NOMO-1 (cell line): ENCODE results near the gene PGBD5.
"Not testable (repeated sequence)": the region's sequence is repeated elsewhere in the genome, so short reads cannot be mapped to it uniquely, and the experiment has no call there.

Experiments
- DNase-seq, 2 experiments: peaks; one replicate each; lab custom pipeline; 2025; ENCODE audit not compliant: unreplicated experiment in 2 of 2; lab: John Stamatoyannopoulos, UW

PGBD5 gene, protein sequence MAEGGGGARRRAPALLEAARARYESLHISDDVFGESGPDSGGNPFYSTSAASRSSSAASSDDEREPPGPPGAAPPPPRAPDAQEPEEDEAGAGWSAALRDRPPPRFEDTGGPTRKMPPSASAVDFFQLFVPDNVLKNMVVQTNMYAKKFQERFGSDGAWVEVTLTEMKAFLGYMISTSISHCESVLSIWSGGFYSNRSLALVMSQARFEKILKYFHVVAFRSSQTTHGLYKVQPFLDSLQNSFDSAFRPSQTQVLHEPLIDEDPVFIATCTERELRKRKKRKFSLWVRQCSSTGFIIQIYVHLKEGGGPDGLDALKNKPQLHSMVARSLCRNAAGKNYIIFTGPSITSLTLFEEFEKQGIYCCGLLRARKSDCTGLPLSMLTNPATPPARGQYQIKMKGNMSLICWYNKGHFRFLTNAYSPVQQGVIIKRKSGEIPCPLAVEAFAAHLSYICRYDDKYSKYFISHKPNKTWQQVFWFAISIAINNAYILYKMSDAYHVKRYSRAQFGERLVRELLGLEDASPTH

DNA sequence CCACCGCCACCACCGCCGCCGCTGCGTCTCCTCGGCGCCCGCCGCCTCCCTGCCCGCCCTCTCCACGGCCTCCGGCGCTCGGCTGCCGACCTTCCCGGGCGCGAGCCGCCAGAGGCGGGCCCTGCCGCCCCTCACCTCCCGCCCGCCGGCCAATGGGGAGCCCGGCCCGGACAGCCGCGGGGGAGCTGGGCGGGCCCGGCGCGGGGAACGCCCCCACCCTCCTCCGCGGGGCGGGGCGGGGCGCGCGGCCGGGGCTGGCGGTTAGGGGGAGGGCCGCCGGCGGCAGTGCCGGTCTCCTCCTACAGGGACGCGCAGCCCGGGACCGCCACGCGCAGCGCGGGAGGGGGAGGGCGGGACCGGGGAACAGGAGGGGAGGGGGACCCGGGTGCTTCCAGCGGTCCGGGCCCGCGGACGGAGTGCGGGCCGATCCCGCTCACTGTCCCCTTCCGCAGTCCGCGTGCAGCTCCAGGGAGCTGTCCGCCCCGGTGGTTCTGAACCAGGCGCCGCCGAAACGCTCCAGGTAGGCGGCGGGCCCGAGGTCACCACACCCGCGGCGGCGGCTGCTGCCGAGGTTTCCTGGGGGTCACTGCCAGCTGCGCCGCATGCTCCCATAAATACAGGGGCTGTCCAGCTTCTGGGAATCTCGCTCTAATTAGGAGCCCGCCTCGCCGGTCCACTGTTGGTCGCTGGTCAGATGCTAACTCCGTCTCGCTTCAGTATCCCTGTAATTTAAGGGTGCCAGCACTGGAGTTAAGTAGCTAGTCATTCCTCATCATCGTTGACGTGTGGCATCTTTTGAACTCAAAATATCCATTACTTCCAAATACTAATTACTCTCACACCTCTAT, at the start of gene PGBD5:
PGBD5 (minus strand) TSS at position 87 of the 848 bp plus-strand sequence. CDS start 404 bp downstream, outside the sequence.
- DNase-seq, result peak; percentile 43 to 70

DNA sequence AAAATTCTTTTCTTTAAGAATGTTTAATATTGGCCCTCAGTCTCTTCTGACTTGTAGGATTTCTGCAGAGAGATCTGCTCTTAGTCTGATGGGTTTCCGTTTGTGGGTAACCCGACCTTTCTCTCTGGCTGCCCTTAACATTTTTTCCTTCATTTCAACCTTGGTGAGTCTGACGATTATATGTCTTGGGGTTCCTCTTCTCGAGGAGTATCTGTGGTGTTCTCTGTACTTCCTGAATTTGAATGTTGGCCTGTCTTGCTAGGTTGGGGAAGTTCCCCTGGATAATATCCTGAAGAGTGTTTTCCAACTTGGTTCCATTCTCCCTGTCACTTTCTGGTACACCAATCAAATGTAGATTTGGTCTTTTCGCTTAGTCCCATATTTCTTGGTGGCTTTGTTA, 48.8 kb upstream of the PGBD5 start:
- not testable (repeated sequence) for DNase-seq

DNA sequence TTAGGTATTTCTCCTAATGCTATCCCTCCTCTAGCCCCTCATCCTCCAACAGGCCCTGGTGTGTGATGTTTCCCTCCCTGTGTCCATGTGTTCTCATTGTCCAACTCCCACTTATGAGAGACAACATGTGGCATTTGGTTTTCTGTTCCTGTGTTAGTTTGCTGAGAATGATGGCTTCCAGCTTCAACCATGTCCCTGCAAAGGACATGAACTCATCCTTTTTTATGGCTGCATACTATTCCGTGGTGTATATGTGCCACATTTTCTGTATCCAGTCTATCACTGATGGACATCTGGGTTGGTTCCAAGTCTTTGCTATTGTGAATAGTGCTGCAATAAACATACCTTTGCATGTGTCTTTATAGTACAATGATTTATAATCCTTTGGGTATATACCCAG, 44.6 kb upstream of the PGBD5 start:
- DNase-seq, result not testable (repeated sequence)

DNA sequence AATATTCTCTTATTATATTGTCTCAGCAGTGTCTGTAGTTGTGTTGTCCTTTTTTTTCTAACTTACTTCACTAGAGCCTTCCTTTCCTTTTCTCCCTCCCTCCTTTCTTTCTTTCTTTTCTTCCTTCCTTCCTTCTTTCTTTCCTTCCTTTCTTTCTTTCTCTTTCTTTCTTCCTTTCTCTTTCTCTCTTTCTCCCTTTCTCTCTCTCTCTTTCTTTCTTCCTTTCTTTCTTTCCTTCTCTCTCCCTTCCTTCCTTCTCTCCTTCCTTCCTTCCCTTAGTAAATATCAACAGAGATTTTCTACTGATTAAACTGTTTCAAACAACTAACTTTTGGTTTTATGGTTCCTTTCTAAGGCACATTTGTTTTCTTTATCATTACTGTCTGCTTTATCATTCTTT, 43.1 kb upstream of the PGBD5 start:
- no peak for DNase-seq

DNA sequence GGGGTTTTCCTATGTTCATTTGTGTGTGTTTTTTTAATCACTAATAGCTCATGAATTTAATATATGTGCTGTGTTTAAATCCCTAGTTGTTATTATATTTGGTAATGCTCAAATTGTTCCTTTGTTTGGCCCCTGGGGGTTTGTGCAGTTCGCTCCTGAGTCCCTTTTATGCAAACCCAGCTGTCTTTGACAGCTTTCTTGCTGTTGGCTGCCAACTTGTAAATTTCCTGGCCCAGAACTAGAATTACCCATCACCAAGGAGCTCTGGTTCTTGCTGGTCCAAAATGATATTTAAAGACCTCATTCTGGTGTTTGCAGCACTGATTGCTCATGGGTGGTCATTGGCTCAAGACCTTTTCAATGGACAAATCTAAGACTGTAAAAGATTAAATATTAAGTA, 39.6 kb upstream of the PGBD5 start:
- no peak for DNase-seq

DNA sequence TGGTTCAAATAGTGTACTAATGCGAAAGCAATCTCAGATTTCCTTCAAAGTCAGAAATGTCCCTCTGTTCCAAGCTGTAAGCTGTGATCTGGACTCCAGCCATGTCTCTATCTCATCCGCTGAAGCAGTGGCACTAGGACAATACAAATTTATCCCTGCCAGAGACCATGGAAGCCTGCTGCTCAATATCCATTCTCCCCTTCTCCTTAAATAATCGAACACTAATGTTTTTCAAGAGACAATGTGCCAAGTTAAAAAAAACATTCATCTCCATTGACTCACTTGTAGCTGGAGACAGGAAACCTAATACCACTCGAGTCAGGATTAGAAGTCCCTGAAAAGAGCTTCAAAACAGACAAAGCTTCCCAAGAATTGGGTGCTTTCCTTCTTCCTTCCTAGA, 38.5 kb upstream of the PGBD5 start:
- DNase-seq, result no peak

DNA sequence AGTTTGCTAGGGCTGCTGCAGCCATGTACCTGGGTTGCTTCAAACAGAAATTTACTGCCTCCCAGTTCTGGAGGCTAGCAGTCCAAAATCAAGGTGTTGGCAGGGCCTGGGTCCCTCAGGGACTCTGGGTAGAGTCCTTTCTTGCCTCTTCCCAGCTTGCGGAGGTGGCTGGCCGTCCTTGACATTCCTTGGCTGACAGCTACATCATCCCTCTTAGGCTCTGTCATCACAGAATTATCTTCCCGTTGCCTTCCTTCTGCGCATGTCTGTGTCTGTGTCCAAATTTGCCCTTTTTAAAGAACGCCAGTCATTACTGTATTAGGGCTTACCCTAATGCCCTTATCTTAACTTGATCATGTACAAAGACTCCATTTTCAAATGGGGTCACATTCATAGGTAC, 37.6 kb upstream of the PGBD5 start:
- DNase-seq, result no peak

DNA sequence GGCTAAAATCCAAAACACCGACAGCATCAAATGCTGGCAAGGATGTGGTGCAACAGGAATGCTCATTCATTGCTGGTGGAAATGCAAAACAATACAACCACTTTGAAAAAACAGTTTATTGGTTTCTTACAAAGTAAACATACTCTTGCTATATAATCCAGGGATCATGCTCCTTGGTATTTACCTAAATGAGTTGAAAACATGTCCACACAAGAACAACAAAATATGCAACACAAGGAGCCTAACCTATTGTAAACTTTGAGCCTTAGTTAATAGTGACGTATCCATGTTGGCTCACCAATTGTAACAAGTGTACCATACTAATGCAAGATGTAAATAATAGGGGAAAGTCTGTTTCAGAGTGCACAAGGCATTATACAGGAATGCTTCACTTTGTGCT, 37.2 kb upstream of the PGBD5 start:
- no peak for DNase-seq

DNA sequence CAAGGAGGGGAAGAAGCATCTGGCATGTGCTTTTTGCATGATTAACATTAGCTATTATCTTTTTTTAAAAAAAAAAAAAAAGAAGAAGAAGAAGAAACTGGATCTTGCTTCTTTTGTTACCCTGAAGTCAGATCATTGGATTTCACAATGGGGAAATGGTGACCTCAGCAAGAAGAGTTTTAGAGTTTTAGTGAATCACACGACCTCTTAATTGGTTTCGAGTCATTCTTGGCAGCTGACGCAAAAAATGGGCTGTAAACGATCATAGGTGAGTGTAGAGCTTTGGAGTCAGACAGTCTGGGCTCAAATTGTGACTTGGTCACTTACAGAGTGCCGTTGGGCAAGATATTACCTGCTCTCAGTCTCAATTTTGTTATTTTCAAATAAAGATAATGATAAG, 33.3 kb upstream of the PGBD5 start:
- peak; percentile 36 to 90 for DNase-seq

DNA sequence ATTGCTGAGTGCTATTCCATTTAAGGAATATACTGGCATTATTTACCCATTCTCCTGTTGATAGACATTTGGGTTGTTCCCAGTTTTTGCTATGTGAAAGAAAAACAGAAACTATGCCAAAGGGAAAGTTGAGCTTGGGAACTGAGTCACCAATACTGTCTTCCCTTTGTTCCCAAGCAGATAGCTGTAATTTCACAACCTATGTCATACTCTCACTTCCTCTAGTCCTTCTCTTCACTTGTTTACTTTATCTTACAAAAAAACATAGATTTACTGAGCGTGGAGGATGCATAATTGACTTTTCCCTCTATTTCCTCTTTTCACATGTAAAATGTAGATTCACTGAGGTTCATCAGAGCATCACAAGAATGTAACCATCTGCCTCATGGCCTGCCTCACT, 32.4 kb upstream of the PGBD5 start:
- peak in 1 of 2 experiments; percentile 72 for DNase-seq

DNA sequence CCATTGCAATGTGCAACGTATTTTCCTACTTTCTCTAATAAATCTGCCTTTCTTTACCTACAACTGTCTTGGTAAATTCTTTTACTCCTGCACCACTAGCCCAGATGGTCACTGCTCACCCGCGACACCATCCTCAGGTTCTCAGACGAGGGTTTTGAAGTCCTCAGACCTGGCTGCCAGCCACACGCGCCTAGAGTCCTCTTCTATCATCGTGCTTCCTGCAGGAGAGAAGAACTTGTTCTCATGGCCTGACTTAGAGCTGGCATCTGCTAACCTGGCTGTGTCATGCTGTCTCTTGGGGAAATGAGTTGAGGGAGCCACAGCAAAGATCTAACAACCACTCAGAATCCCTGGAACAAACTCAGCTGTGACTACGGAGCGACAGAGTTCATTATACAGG, 30.3 kb upstream of the PGBD5 start:
- no peak for DNase-seq

DNA sequence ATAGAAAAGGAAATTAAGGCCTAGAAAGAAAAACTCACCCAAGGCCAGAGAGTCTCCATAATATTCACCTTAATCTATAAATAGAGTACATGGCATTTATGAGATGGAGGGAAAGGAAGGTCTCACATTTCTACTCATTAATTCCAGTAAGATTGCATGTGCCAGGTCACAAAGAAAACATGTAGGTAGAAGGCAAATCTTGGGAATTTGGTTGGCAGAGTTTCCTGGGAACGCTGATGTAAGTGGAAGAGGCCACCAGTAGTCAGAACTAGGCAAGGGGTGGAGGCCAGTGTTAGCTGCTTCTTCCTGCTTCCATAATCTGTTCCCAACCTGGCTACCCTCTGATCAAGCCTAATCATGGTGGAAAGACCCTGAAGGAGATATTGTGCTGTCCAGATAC, 29.2 kb upstream of the PGBD5 start:
- no peak for DNase-seq

DNA sequence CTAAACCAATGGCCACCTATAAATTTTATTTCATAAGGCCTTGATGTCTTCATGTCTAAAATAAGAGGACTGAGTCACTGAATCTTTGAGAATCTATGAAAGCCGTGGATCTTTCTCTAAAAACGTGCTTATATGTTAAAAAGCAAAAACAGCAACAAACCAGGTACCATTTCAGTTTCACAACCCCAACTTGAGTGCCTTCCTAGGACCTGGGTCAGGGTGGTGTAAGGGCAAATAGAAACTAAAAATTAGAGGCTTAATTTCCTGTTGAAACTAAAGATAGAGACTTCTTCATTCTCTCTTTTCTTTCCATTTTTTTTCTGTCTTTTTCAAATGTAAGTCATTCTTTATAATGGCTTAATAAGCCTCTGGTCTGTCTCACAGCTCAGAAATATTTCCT, 27.2 kb upstream of the PGBD5 start:
- no peak for DNase-seq

DNA sequence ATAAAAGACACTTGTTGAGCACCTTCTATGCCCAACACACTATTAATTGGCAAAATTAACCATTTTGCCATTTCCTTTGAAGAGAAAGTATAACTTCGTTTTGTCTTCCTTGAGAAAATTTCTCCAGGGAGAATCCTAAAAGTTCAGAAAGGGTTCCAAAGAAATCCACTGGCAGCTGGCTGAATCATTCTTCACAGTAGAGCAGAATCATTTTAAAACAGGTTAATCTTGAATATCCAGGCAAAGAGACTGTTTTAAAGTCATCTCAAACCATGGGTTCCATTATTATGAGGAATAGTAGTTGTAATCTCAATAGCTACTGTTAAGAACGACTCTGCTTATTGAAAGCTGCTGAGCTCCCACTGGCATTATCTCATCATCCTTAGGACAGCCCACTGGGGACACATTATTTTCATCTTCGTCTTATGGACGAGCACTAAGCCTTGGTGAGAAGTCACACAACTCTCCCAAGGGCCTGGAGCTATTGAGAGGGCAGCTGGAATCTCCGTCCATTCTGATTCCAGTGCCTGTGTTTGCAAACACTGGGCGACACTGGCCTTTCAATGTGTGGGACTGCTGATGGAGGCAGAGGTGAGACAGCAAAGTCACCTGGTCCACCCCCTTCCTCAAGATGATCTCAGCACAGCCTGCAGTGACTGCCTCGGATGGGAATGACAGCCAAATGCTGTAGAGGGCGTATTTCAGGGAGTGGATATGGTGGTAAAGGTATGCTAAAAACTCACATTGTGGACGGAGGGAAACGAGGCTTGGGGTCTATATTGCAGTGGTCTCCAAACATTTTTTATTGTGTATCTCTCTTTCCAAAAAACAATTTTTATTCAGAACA, 15.3 kb upstream of the PGBD5 start:
- no peak for DNase-seq

DNA sequence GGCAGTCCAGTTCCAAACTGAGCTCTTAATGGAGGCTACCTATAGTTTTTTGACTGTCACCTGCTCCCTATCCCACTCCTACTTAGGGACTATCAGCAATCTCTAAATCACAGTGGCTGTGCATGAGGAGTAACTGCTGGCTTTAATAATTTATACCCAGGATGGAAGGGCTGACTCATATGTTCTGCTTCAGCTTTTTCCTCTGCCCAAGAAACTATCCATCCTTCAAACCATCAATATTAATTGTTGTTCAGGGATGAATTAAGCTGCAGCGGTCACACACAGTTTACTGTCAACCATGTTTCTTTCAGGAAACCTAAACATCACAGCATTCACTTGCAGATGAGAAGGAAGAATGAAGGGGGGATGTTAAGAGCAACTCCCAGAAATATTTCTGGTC, 9.0 kb upstream of the PGBD5 start:
- DNase-seq, result no peak

DNA sequence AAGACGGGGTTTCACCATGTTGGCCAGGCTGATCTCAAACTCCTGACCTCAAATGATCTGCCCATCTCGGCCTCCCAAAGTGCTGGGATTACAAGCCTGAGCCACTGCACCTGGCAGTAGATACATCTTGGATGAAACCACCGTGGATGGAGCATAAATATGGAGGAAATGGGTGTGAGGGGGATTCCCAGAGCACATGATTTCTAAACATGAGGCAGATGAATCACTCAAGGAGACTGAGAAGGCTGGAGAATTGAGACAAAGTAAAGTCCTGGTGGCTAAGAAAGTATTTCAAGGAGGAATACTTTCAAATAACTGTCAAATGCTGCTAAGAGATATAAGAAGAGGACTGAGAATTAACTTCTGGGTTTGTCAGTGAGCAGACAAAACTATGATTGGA, 5.4 kb upstream of the PGBD5 start:
- DNase-seq, result no peak

DNA sequence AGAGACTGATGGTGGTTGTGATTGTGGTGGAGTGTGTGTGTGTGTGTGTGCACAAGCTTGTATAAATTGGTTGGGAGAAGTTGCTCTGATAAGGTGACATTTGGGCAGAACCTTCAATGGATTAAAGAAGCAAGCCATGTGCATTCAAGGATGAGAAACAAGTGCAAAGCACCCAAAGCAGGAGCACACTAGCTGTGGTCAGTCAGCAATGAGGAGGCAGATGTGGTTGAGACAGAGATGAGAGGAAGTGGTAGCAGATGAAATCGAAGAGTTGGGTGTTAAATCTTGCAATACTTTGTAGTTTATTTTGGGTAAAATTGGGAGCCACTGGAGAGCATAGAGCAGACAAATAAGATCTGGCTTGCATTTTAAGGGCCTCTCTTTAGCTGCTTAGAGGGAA, 4.4 kb upstream of the PGBD5 start:
- peak in 1 of 2 experiments; percentile 3 for DNase-seq

DNA sequence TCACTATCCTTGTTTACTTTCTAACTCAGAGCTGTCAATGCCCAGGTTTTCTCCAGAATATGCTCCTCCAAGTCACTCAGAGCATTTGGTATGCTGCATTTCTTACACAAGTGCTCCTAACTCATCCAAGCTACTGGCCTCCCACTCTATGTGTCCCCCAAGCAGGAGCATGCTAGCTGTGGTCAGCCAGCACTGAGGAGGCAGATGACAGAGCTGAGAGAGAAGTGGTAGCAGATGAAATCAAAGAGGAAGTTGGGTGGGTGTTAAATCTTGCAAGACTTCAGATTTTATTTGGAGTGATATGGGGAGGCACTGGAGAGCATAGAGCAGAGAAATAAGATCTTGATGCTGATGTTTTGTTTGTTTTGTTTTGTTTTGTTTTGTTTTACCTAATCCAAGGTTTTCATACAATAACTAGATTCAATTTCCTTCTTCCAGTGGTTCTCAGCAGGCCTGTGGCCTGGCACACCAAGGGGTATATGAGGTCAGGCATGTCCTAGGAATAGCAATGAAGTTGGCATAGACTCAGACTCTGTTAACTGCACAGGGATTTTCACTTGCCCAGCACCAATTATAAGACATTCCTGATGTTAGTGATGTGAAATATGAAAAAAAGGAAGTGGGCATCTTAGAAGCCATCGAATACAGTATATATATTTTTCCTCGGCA, 3.1 kb upstream of the PGBD5 start:
- peak in 1 of 2 experiments; percentile 3 for DNase-seq

DNA sequence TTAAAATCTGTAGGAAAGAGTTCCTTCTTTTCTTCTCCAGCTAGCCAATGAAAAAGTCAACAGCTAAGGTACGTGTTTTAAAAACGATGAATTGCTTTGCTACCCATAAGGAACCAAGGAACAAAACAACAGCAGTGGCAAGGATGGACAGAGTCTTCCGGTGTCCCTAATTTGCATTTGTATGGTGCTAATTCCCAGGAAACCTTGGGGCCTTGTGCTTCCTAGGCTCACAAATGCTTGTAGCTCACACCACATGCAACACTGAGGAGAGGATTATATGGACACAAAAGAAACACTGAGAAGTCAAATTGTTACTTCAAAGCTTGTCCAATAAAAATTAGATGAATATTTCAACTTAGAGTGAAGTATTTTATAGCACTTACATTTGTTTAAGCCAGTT, 1.8 kb upstream of the PGBD5 start:
- no peak for DNase-seq
